Osteoblast (primary cell): Measurements from ENCODE around the gene VPS26C. TPM values are rescaled to one million over a fixed set of nuclear protein-coding genes. Genes with fewer than 3 reads are reported as not detected.

Source experiments
- DNase-seq: peaks from one replicate; pipeline ENCODE4 v3.0.0; 2011; ENCODE audit warnings: low spot score, mixed read lengths; ENCODE audit not compliant: insufficient read length; ENCODE audit errors: missing footprints
- H2AFZ ChIP-seq: 2 replicates; pipeline ENCODE4 v1.6.0; 2011; ENCODE audit warnings: mild to moderate bottlenecking, low read length
- H3K27ac ChIP-seq: 2 replicates; pipeline ENCODE4 v1.5.1; 2011; ENCODE audit warnings: mild to moderate bottlenecking, low read depth, low read length, moderate library complexity
- H3K27me3 ChIP-seq: 2 replicates; pipeline ENCODE4 v1.6.0; 2012; ENCODE audit warnings: mild to moderate bottlenecking, control low read depth, inconsistent platforms, low read length, moderate library complexity; ENCODE audit not compliant: insufficient read depth
- H3K36me3 ChIP-seq: 2 replicates; pipeline ENCODE4 v1.5.1; 2011; ENCODE audit warnings: mild to moderate bottlenecking, low read length, control low read depth, moderate library complexity; ENCODE audit not compliant: insufficient read depth
- H3K4me1 ChIP-seq: 2 replicates; pipeline ENCODE4 v1.5.1; 2011; ENCODE audit warnings: mild to moderate bottlenecking, low read length, control low read depth, moderate library complexity; ENCODE audit not compliant: insufficient read depth
- H3K4me2 ChIP-seq: 2 replicates; pipeline ENCODE4 v1.6.0; 2011; ENCODE audit warnings: mild to moderate bottlenecking, low read length; ENCODE audit not compliant: insufficient read depth
- H3K4me3 ChIP-seq: fragments of 200-600 bp; sonication (generic); 3 replicates; pipeline ENCODE4 v1.5.1; 2012; ENCODE audit warnings: mild to moderate bottlenecking, low read length, inconsistent platforms; ENCODE audit not compliant: insufficient read depth
- H3K79me2 ChIP-seq: 2 replicates; pipeline ENCODE4 v1.6.0; 2012; ENCODE audit warnings: mild to moderate bottlenecking, low read length, control low read depth, inconsistent platforms; ENCODE audit not compliant: insufficient read depth
- H3K9me3 ChIP-seq: 2 replicates; pipeline ENCODE4 v1.5.1; 2011; ENCODE audit warnings: low read depth, low read length, control low read depth
- H4K20me1 ChIP-seq: 2 replicates; pipeline ENCODE4 v1.6.0; 2012; ENCODE audit warnings: mild to moderate bottlenecking, low read length, control low read depth; ENCODE audit not compliant: insufficient read depth
- CTCF ChIP-seq: IDR thresholded peaks from 2 replicates; pipeline ENCODE4 v1.5.1; 2011; ENCODE audit warnings: mild to moderate bottlenecking, low read depth, low read length, moderate library complexity; ENCODE audit errors: extremely low read depth
- total RNA-seq: library from RNA; depleted of rRNA; stranded (reverse); fragments of >200 nt; gene quantifications from 2 replicates; pipeline ENCODE4 v1.2.3, GENCODE V29; 2012

Gene VPS26C
- total RNA-seq, 1 donor: 91.9 TPM

- H3K36me3 ChIP-seq: peaks cover 77% of the 10 kb centered on the region
Observed at GRCh38 chr21:37188825-37189224, 78.3 kb downstream of the VPS26C start.

DNA sequence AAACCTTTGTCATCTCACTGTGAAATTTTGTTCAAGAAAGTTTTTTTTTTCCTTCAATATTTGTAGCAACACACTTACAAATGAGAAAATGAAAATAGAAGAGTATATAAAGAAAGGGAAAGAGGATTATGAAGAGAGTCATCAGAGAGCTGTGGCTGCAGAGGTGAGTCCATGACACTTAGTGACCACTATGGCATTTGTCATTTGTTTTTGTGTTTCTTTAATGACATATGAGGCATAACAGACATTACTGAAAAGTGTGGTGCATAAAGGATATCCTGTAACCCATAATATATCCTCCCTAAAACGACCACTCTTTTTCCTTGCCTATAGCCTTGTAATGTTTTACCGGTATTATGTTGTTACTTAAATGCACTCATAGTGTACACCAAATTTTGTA is 80.2 kb downstream of the VPS26C start:
- no peak for TF ChIP-seq CTCF
- H3K27me3 ChIP-seq: no peaks in the 10 kb centered on the region
- no peak overlapping the region for H3K27ac ChIP-seq
- no peaks in the 10 kb centered on the region for H3K4me1 ChIP-seq
- peaks cover 3% of the 10 kb centered on the region for H4K20me1 ChIP-seq
- H3K36me3 ChIP-seq: peaks cover 76% of the 10 kb centered on the region
- H3K9me3 ChIP-seq: no peaks in the 10 kb centered on the region
- no peak overlapping the region for H3K4me2 ChIP-seq
- H3K79me2 ChIP-seq: peaks cover 6% of the 10 kb centered on the region
- DNase-seq: no peak
- no peak overlapping the region for H2AFZ ChIP-seq
- H3K4me3 ChIP-seq: no peak overlapping the region

More at GRCh38 chr21:37188825-37189224, 78.3 kb downstream of the VPS26C start:
- Histone ChIP-seq H3K27ac (no peak overlapping the region), H2AFZ (no peak overlapping the region), H3K4me2 (no peak overlapping the region), H3K9me3 (no peaks in the 10 kb centered on the region), H3K27me3 (no peaks in the 10 kb centered on the region), H3K4me3 (no peak overlapping the region), H3K4me1 (no peaks in the 10 kb centered on the region), H3K79me2 (peaks cover 4% of the 10 kb centered on the region), H4K20me1 (peaks cover 5% of the 10 kb centered on the region)
- TF ChIP-seq CTCF: no peak
- no peak for DNase-seq

DNA sequence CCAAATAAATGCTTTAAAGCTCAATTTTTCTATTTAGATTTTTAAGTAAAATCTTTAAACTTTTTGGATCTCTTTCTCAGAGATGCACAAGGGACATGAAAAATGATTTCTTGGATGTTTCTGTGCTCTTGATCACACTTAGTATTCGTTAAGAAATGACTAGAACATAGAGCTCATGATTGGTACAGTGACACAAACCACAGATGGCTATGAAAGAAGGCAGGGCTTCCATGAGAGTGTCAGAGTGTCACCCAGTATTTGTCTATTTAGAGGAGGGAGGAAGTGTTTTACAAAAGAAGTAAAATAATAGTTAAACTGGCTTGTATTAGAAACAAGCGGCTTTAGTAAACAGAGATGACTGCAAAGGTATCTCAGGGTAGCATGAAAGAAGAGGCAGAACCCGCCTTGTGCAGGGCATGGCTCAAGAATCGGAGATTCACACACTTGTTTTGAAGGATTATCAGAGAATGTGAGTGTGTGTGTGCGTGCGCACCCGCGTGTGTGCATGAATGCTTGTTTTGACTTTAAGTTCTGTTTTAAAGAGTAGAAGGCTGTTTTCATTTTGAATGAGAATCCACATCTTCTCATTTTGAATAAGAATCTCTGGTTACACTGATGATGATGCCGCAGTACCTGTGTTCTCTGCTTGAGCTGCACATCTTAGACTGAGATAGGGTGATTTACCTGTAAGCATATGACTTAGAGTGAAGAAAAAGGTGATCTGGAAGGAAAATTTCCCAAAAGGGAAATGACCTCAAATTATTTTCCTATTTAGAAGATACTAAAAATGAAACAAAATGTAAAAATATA is 82.1 kb downstream of the VPS26C start:
- Histone ChIP-seq H3K4me2 (no peak overlapping the region), H3K27ac (no peak overlapping the region), H3K36me3 (peaks cover 75% of the 10 kb centered on the region), H3K4me1 (no peaks in the 10 kb centered on the region), H4K20me1 (peaks cover 8% of the 10 kb centered on the region), H3K9me3 (no peaks in the 10 kb centered on the region), H3K79me2 (peaks cover 15% of the 10 kb centered on the region), H3K4me3 (no peak overlapping the region), H2AFZ (no peak overlapping the region), H3K27me3 (no peaks in the 10 kb centered on the region)
- no peak for TF ChIP-seq CTCF
- no peak for DNase-seq

DNA sequence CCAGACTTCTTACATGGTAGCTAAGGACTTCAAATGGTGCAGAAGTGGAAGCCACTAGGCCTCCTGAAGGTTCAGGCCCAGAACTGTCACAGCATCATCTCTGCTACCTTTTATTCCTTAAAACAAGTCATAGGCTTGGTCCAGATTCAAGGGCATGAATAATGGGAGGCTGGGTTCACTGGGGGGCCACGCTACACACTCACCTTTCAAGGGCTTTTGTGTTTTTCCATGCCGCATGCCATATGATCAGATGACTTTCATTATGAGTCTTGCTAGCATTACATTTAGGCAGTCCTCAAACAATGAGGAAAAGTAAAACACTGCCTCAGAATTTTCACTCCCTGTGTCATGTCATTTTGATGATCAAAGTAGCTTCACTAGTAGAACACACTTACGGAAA is 83.4 kb downstream of the VPS26C start:
- Histone ChIP-seq H3K9me3 (no peaks in the 10 kb centered on the region), H3K4me1 (no peaks in the 10 kb centered on the region), H3K36me3 (peaks cover 78% of the 10 kb centered on the region), H3K4me2 (no peak overlapping the region), H3K27me3 (no peaks in the 10 kb centered on the region), H2AFZ (no peak overlapping the region), H3K27ac (no peak overlapping the region), H3K79me2 (peaks cover 23% of the 10 kb centered on the region), H3K4me3 (no peak overlapping the region), H4K20me1 (peaks cover 14% of the 10 kb centered on the region)
- TF ChIP-seq CTCF: no peak
- DNase-seq: no peak
